ENCODE results near the gene NR2F6. TPM values are rescaled to one million over a fixed set of nuclear protein-coding genes. Genes with fewer than 3 reads are reported as not detected.

Gene NR2F6
- total RNA-seq, 1 experiment from 2014 or later, result 90.8 TPM

GRCh38 chr19:17184371-17184841 lies 61.3 kb downstream of the NR2F6 start:
- Histone ChIP-seq H3K4me1 (replicated peaks; ENCODE audit: insufficient read depth) (no peaks in the 10 kb centered on the region), H3K27ac (no peak overlapping the region), H3F3A (ENCODE audit: insufficient read depth, low read depth) (peaks cover 7% of the 10 kb centered on the region; the same call in 1 of the 2 replicates), H3K79me2 (ENCODE audit: low read depth) (no peaks in the 10 kb centered on the region), H3K4me2 (no peak overlapping the region), H3K9me2 (ENCODE audit: insufficient read depth) (no peaks in the 10 kb centered on the region), H2AFZ (no peak overlapping the region), H3K4me3 (no peak overlapping the region), H3K27me3 (ENCODE audit: insufficient read depth, low read depth) (no peaks in the 10 kb centered on the region), H3K36me3 (ENCODE audit: low read depth) (no peaks in the 10 kb centered on the region), H4K20me1 (ENCODE audit: insufficient read depth) (no peaks in the 10 kb centered on the region), H3K9me3 (ENCODE audit: insufficient read depth, low read depth) (no peaks in the 10 kb centered on the region)
- POLR2A ChIA-PET (ENCODE audit: unreplicated experiment), result no interaction called here
- TF ChIP-seq EZH2 (IDR thresholded peaks at IDR 0.05; ENCODE audit: low read depth), result no peak
- no peak for TF ChIP-seq CTCF (conservative IDR thresholded peaks at IDR 0.05)
- BruUV-seq (replicated peaks), result no TSS peak
- intact Hi-C loops (cut with micrococcal nuclease; ENCODE audit: unreplicated experiment), result no loop called here
- CTCF ChIA-PET, result no interaction called here
- no peak for DNase-seq

GRCh38 chr19:17183858-17184321 lies 61.8 kb downstream of the NR2F6 start:
- Histone ChIP-seq H3K4me2 (no peak overlapping the region), H3K9me3 (ENCODE audit: insufficient read depth, low read depth) (no peaks in the 10 kb centered on the region), H3K36me3 (ENCODE audit: low read depth) (no peaks in the 10 kb centered on the region), H3K27me3 (ENCODE audit: insufficient read depth, low read depth) (no peaks in the 10 kb centered on the region), H3F3A (ENCODE audit: insufficient read depth, low read depth) (peaks cover 3% of the 10 kb centered on the region; the same call in 1 of the 2 replicates), H3K4me3 (no peak overlapping the region), H3K27ac (no peak overlapping the region), H3K4me1 (replicated peaks; ENCODE audit: insufficient read depth) (no peaks in the 10 kb centered on the region), H2AFZ (no peak overlapping the region), H4K20me1 (ENCODE audit: insufficient read depth) (no peaks in the 10 kb centered on the region), H3K9me2 (ENCODE audit: insufficient read depth) (no peaks in the 10 kb centered on the region), H3K79me2 (ENCODE audit: low read depth) (no peaks in the 10 kb centered on the region)
- ChIA-PET POLR2A (ENCODE audit: unreplicated experiment) (no interaction called here), CTCF (no interaction called here)
- no peak for DNase-seq
- intact Hi-C loops (cut with micrococcal nuclease; ENCODE audit: unreplicated experiment), result no loop called here
- TF ChIP-seq EZH2 (IDR thresholded peaks at IDR 0.05; ENCODE audit: low read depth) (no peak), CTCF (conservative IDR thresholded peaks at IDR 0.05) (no peak)
- BruUV-seq (replicated peaks), result no TSS peak

GRCh38 chr19:17183271-17183761 lies 62.4 kb downstream of the NR2F6 start:
- H3K4me2 ChIP-seq, result no peak overlapping the region
- H3K4me3 ChIP-seq, result no peak overlapping the region
- no peaks in the 10 kb centered on the region for H3K4me1 ChIP-seq (replicated peaks; ENCODE audit: insufficient read depth)
- no peak for TF ChIP-seq EZH2 (IDR thresholded peaks at IDR 0.05; ENCODE audit: low read depth)
- no peak for TF ChIP-seq CTCF (conservative IDR thresholded peaks at IDR 0.05)
- ChIA-PET POLR2A (ENCODE audit: unreplicated experiment) (no interaction called here), CTCF (no interaction called here)
- H4K20me1 ChIP-seq (ENCODE audit: insufficient read depth), result no peaks in the 10 kb centered on the region
- DNase-seq, result no peak
- H3K79me2 ChIP-seq (ENCODE audit: low read depth), result no peaks in the 10 kb centered on the region
- no peaks in the 10 kb centered on the region for H3K36me3 ChIP-seq (ENCODE audit: low read depth)
- H3K27me3 ChIP-seq (ENCODE audit: insufficient read depth, low read depth), result no peaks in the 10 kb centered on the region
- H2AFZ ChIP-seq, result no peak overlapping the region
- H3K9me2 ChIP-seq (ENCODE audit: insufficient read depth), result no peaks in the 10 kb centered on the region
- H3F3A ChIP-seq (ENCODE audit: insufficient read depth, low read depth), result no peaks in the 10 kb centered on the region; the same call in 1 of the 2 replicates
- BruUV-seq (replicated peaks), result no TSS peak
- intact Hi-C loops (cut with micrococcal nuclease; ENCODE audit: unreplicated experiment), result no loop called here
- no peaks in the 10 kb centered on the region for H3K9me3 ChIP-seq (ENCODE audit: insufficient read depth, low read depth)
- H3K27ac ChIP-seq, result no peak overlapping the region

Other genes with a start within 250 kb of the NR2F6 start
- gene CPAMD8, start 219.1 kb downstream of the NR2F6 start, total RNA-seq (2021), result 23.7 and 25.8 TPM in 2 replicates
- gene HAUS8, start 170.5 kb downstream of the NR2F6 start, total RNA-seq (2021), result 26.5 and 30.8 TPM in 2 replicates
- gene MYO9B, start 170.1 kb downstream of the NR2F6 start, total RNA-seq (2021), result 81.2 and 103 TPM in 2 replicates
- gene USE1, start 30.6 kb downstream of the NR2F6 start, total RNA-seq (2021), result 19.8 and 22.5 TPM in 2 replicates
- gene OCEL1, start 19.7 kb downstream of the NR2F6 start, total RNA-seq (2021), result 30.6 and 34.5 TPM in 2 replicates
- not detected in 2 replicates for gene USHBP1, start 18.8 kb upstream of the NR2F6 start, total RNA-seq (2021)
- gene BABAM1, start 21.5 kb upstream of the NR2F6 start, total RNA-seq (2021), result 127 and 152 TPM in 2 replicates
- 0.65 and 1.2 TPM in 2 replicates for gene ANKLE1, start 36.0 kb upstream of the NR2F6 start, total RNA-seq (2021)
- 32.2 and 37.5 TPM in 2 replicates for gene ABHD8, start 57.5 kb upstream of the NR2F6 start, total RNA-seq (2021)
- gene MRPL34, start 60.0 kb upstream of the NR2F6 start, total RNA-seq (2021), result 64.8 and 70.8 TPM in 2 replicates
- 47.6 and 72.5 TPM in 2 replicates for gene DDA1, start 63.6 kb upstream of the NR2F6 start, total RNA-seq (2021)
- gene ANO8, start 88.9 kb upstream of the NR2F6 start, total RNA-seq (2021), result 11.4 and 15.1 TPM in 2 replicates
- gene GTPBP3, start 91.6 kb upstream of the NR2F6 start, total RNA-seq (2021), result 48.8 and 50.7 TPM in 2 replicates
- not detected in 2 replicates for gene PLVAP, start 131.4 kb upstream of the NR2F6 start, total RNA-seq (2021)
- gene CCDC194, start 148.3 kb upstream of the NR2F6 start, total RNA-seq (2021), result not detected in 2 replicates
- gene BST2, start 159.7 kb upstream of the NR2F6 start, total RNA-seq (2021), result 2.7 and 3.3 TPM in 2 replicates
- 58.1 and 80.0 TPM in 2 replicates for gene MVB12A, start 174.1 kb upstream of the NR2F6 start, total RNA-seq (2021)
- 2.0 and 3.9 TPM in 2 replicates for gene TMEM221, start 202.7 kb upstream of the NR2F6 start, total RNA-seq (2021)
- not detected in 2 replicates for gene NXNL1, start 215.0 kb upstream of the NR2F6 start, total RNA-seq (2021)
- 30.8 and 40.2 TPM in 2 replicates for gene SLC27A1, start 224.6 kb upstream of the NR2F6 start, total RNA-seq (2021)